ENCODE results near the gene ZNF3. TPM values are rescaled to one million over a fixed set of nuclear protein-coding genes. Genes with fewer than 3 reads are reported as not detected.

Gene ZNF3
- total RNA-seq, 4 donors from 2014 or later: 14.5 to 25.4 (median 17.9) TPM

- TF ChIP-seq, protein P1, sequence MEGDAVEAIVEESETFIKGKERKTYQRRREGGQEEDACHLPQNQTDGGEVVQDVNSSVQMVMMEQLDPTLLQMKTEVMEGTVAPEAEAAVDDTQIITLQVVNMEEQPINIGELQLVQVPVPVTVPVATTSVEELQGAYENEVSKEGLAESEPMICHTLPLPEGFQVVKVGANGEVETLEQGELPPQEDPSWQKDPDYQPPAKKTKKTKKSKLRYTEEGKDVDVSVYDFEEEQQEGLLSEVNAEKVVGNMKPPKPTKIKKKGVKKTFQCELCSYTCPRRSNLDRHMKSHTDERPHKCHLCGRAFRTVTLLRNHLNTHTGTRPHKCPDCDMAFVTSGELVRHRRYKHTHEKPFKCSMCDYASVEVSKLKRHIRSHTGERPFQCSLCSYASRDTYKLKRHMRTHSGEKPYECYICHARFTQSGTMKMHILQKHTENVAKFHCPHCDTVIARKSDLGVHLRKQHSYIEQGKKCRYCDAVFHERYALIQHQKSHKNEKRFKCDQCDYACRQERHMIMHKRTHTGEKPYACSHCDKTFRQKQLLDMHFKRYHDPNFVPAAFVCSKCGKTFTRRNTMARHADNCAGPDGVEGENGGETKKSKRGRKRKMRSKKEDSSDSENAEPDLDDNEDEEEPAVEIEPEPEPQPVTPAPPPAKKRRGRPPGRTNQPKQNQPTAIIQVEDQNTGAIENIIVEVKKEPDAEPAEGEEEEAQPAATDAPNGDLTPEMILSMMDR (IDR thresholded peaks at IDR 0.05): no peak
- DNase-seq (ENCODE audit: low spot score): no peak
- no peak for ATAC-seq (ENCODE audit: low FRiP score)
These were observed 60.2 kb downstream of the ZNF3 start for GRCh38 chr7:100021297-100021696.

Small RNA genes within 50 kb of the gene (small RNA-seq; reads per million reads assigned to genes)
- 30.0 reads per million, percentile 94 among the genes with 10 or more reads in this experiment for gene MIR106B
- 492 reads per million, percentile 98 among the genes with 10 or more reads in this experiment for gene MIR25
- 66.5 reads per million, percentile 96 among the genes with 10 or more reads in this experiment for gene MIR93

Other genes with a start within 250 kb of the ZNF3 start
- gene OR2AE1, start 204.7 kb downstream of the ZNF3 start, total RNA-seq: 1 to 10 TPM in 1 of 4 donors, under 1 TPM in 1, not detected in 2; 0.72 to 1.2 TPM
- gene TRIM4, start 162.2 kb downstream of the ZNF3 start, total RNA-seq: 10 to 100 TPM; 28.8 to 45.2 (median 35.1) TPM
- under 1 TPM in 2 of 4 donors, not detected in 2; 0.63 to 0.74 TPM for gene GJC3, start 152.1 kb downstream of the ZNF3 start, total RNA-seq
- gene AZGP1, start 105.7 kb downstream of the ZNF3 start, total RNA-seq: 100 to 1,000 TPM in 1 of 4 donors, 10 to 100 TPM in 3; 70.9 to 155 (median 92.1) TPM
- 10 to 100 TPM; 21.5 to 34.5 (median 28.0) TPM for gene ZKSCAN1, start 66.1 kb downstream of the ZNF3 start, total RNA-seq
- gene ZSCAN21, start 31.9 kb downstream of the ZNF3 start, total RNA-seq: 10 to 100 TPM; 11.4 to 14.7 (median 12.4) TPM
- 10 to 100 TPM; 41.6 to 69.0 (median 50.0) TPM for gene COPS6, start 7.2 kb upstream of the ZNF3 start, total RNA-seq
- gene MCM7, start 19.7 kb upstream of the ZNF3 start, total RNA-seq: 10 to 100 TPM; 17.6 to 42.7 (median 28.7) TPM
- 10 to 100 TPM in 2 of 4 donors, 1 to 10 TPM in 2; 7.2 to 20.6 (median 9.8) TPM for gene AP4M1, start 19.9 kb upstream of the ZNF3 start, total RNA-seq
- 10 to 100 TPM; 21.0 to 37.5 (median 30.3) TPM for gene TAF6, start 37.6 kb upstream of the ZNF3 start, total RNA-seq
- 10 to 100 TPM in 2 of 4 donors, 1 to 10 TPM in 2; 5.8 to 18.6 (median 9.6) TPM for gene CNPY4, start 37.9 kb upstream of the ZNF3 start, total RNA-seq
- 1 to 10 TPM; 1.3 to 2.9 (median 1.7) TPM for gene MBLAC1, start 45.2 kb upstream of the ZNF3 start, total RNA-seq
- 100 to 1,000 TPM; 183 to 194 (median 184) TPM for gene LAMTOR4, start 67.2 kb upstream of the ZNF3 start, total RNA-seq
- gene TRAPPC14, start 77.0 kb upstream of the ZNF3 start, total RNA-seq: 10 to 100 TPM in 2 of 4 donors, 1 to 10 TPM in 2; 5.7 to 13.2 (median 10.6) TPM
- 1 to 10 TPM in 2 of 4 donors, under 1 TPM in 2; 0.75 to 2.2 (median 1.1) TPM for gene GAL3ST4, start 86.9 kb upstream of the ZNF3 start, total RNA-seq
- gene GPC2, start 95.7 kb upstream of the ZNF3 start, total RNA-seq: under 1 TPM in 1 of 4 donors, not detected in 3; 0.48 TPM
- 1 to 10 TPM in 1 of 4 donors, under 1 TPM in 3; 0.28 to 1.7 (median 0.85) TPM for gene STAG3, start 96.2 kb upstream of the ZNF3 start, total RNA-seq
- 1 to 10 TPM in 2 of 4 donors, under 1 TPM in 1, not detected in 1; 0.74 to 2.2 (median 1.1) TPM for gene PVRIG, start 138.2 kb upstream of the ZNF3 start, total RNA-seq
- gene SPDYE3, start 226.0 kb upstream of the ZNF3 start, total RNA-seq: not detected